SJCRH30 (cell line): ENCODE measurements around the gene TCN2. TPM values are rescaled to one million over a fixed set of nuclear protein-coding genes. Genes with fewer than 3 reads are reported as not detected.
"Not testable (repeated sequence)": the region's sequence is repeated elsewhere in the genome, so short reads cannot be mapped to it uniquely, and the experiment has no call there.

Experiments used
- DNase-seq, 2 experiments: peaks; one replicate each; pipeline ENCODE4 v3.0.0-alpha.2; 2015 to 2020
- H3K27ac ChIP-seq: fragments of 250-450 bp; sonication (Bioruptor Pico); 2 replicates; pipeline ENCODE4 v1.5.1; 2020; ENCODE audit warnings: mild to moderate bottlenecking, moderate library complexity
- H3K27me3 ChIP-seq: fragments of 250-450 bp; sonication (Bioruptor Pico); 2 replicates; pipeline ENCODE4 v1.5.1; 2020; ENCODE audit warnings: mild to moderate bottlenecking, moderate library complexity
- H3K36me3 ChIP-seq: fragments of 250-450 bp; sonication (Bioruptor Pico); 2 replicates; pipeline ENCODE4 v1.5.1; 2020; ENCODE audit warnings: mild to moderate bottlenecking, moderate library complexity
- H3K4me1 ChIP-seq: fragments of 250-450 bp; sonication (Bioruptor Pico); 2 replicates; pipeline ENCODE4 v1.5.1; 2020; ENCODE audit warnings: mild to moderate bottlenecking, moderate library complexity
- H3K4me3 ChIP-seq: fragments of 250-450 bp; sonication (Bioruptor Pico); 2 replicates; pipeline ENCODE4 v1.5.1; 2020; ENCODE audit warnings: mild to moderate bottlenecking, moderate library complexity
- H3K9me3 ChIP-seq: fragments of 250-450 bp; sonication (Bioruptor Pico); replicated peaks from 2 replicates; pipeline ENCODE4 v1.5.1; 2020; ENCODE audit warnings: mild to moderate bottlenecking, moderate library complexity
- total RNA-seq: library from RNA; depleted of rRNA; stranded (reverse); fragments of >200 nt; shearing (Covaris generic); gene quantifications from 2 replicates; pipeline ENCODE4 v1.2.3, GENCODE V29; 2014; rRNA removed

Gene TCN2
- 0.53 and 0.85 TPM in 2 replicates for total RNA-seq

GRCh38 chr22:30606455-30607299, at the start of gene TCN2:
TCN2 (plus strand) TSS chr22:30607174; CDS start chr22:30607332, 158 bp downstream.
- no peaks in the 10 kb centered on the region for H3K27me3 ChIP-seq
- peaks cover 8% of the 10 kb centered on the region; the same call in 1 of the 2 replicates for H3K4me1 ChIP-seq
- no peaks in the 10 kb centered on the region for H3K9me3 ChIP-seq
- H3K27ac ChIP-seq, result peak within 1 kb of the TSS; percentile 61
- peak; percentile 64 to 68 for DNase-seq
- H3K36me3 ChIP-seq, result no peaks in the 10 kb centered on the region
- peak within 1 kb of the TSS; percentile 65 for H3K4me3 ChIP-seq

- DNase-seq, result no peak
- H3K36me3 ChIP-seq, result no peaks in the 10 kb centered on the region
- no peaks in the 10 kb centered on the region for H3K9me3 ChIP-seq
- H3K27ac ChIP-seq, result no peak overlapping the region
- no peaks in the 10 kb centered on the region for H3K4me1 ChIP-seq
- H3K4me3 ChIP-seq, result no peak overlapping the region
- no peaks in the 10 kb centered on the region for H3K27me3 ChIP-seq
Measured at GRCh38 chr22:30557243-30557642, 49.7 kb upstream of the TCN2 start.

GRCh38 chr22:30559889-30560288, 47.1 kb upstream of the TCN2 start:
- no peaks in the 10 kb centered on the region for H3K4me1 ChIP-seq
- H3K27me3 ChIP-seq, result no peaks in the 10 kb centered on the region
- no peak overlapping the region for H3K27ac ChIP-seq
- no peaks in the 10 kb centered on the region for H3K36me3 ChIP-seq
- no peak for DNase-seq
- H3K9me3 ChIP-seq, result no peaks in the 10 kb centered on the region
- no peak overlapping the region for H3K4me3 ChIP-seq

GRCh38 chr22:30560643-30561202, 46.3 kb upstream of the TCN2 start:
- H3K4me1 ChIP-seq, H3K27me3 ChIP-seq, H3K9me3 ChIP-seq, H3K4me3 ChIP-seq, DNase-seq, H3K36me3 ChIP-seq, H3K27ac ChIP-seq: not testable (repeated sequence)

- H3K4me3 ChIP-seq, result no peak overlapping the region
- no peak overlapping the region for H3K27ac ChIP-seq
- H3K4me1 ChIP-seq, result no peaks in the 10 kb centered on the region
- DNase-seq, result no peak
- no peaks in the 10 kb centered on the region for H3K9me3 ChIP-seq
- no peaks in the 10 kb centered on the region for H3K27me3 ChIP-seq
- no peaks in the 10 kb centered on the region for H3K36me3 ChIP-seq
Measured at GRCh38 chr22:30561402-30562189, 45.4 kb upstream of the TCN2 start.

GRCh38 chr22:30562366-30562765, 44.6 kb upstream of the TCN2 start:
- DNase-seq, result no peak
- Histone ChIP-seq H3K36me3 (no peaks in the 10 kb centered on the region), H3K27me3 (no peaks in the 10 kb centered on the region), H3K4me3 (no peak overlapping the region), H3K4me1 (no peaks in the 10 kb centered on the region), H3K27ac (no peak overlapping the region), H3K9me3 (no peaks in the 10 kb centered on the region)

- no peak for DNase-seq
- no peaks in the 10 kb centered on the region for H3K36me3 ChIP-seq
- no peaks in the 10 kb centered on the region for H3K9me3 ChIP-seq
- no peak overlapping the region for H3K27ac ChIP-seq
- H3K4me3 ChIP-seq, result no peak overlapping the region
- H3K4me1 ChIP-seq, result no peaks in the 10 kb centered on the region
- no peaks in the 10 kb centered on the region for H3K27me3 ChIP-seq
Measured at GRCh38 chr22:30564045-30564760, 42.8 kb upstream of the TCN2 start.

GRCh38 chr22:30564761-30565119, 42.2 kb upstream of the TCN2 start:
- Histone ChIP-seq H3K4me1 (no peaks in the 10 kb centered on the region), H3K27ac (no peak overlapping the region), H3K27me3 (no peaks in the 10 kb centered on the region), H3K9me3 (no peaks in the 10 kb centered on the region), H3K36me3 (no peaks in the 10 kb centered on the region), H3K4me3 (no peak overlapping the region)
- DNase-seq, result no peak

- DNase-seq, result no peak
- Histone ChIP-seq H3K9me3 (no peaks in the 10 kb centered on the region), H3K4me1 (no peaks in the 10 kb centered on the region), H3K27ac (no peak overlapping the region), H3K4me3 (no peak overlapping the region), H3K36me3 (no peaks in the 10 kb centered on the region), H3K27me3 (no peaks in the 10 kb centered on the region)
Measured at GRCh38 chr22:30565341-30565740, 41.6 kb upstream of the TCN2 start.

- Histone ChIP-seq H3K36me3 (no peaks in the 10 kb centered on the region), H3K27me3 (no peaks in the 10 kb centered on the region), H3K27ac (no peak overlapping the region), H3K9me3 (no peaks in the 10 kb centered on the region), H3K4me3 (no peak overlapping the region), H3K4me1 (no peaks in the 10 kb centered on the region)
- no peak for DNase-seq
Measured at GRCh38 chr22:30566125-30566524, 40.8 kb upstream of the TCN2 start.

GRCh38 chr22:30567277-30567676, 39.7 kb upstream of the TCN2 start:
- not testable (repeated sequence) for H3K4me3 ChIP-seq, H3K9me3 ChIP-seq, DNase-seq, H3K27me3 ChIP-seq, H3K36me3 ChIP-seq, H3K4me1 ChIP-seq, H3K27ac ChIP-seq

GRCh38 chr22:30568137-30568805, 38.7 kb upstream of the TCN2 start:
- DNase-seq, result no peak
- no peak overlapping the region for H3K4me3 ChIP-seq
- H3K9me3 ChIP-seq, result no peaks in the 10 kb centered on the region
- no peaks in the 10 kb centered on the region for H3K36me3 ChIP-seq
- no peaks in the 10 kb centered on the region for H3K27me3 ChIP-seq
- H3K4me1 ChIP-seq, result no peaks in the 10 kb centered on the region
- no peak overlapping the region for H3K27ac ChIP-seq

GRCh38 chr22:30569674-30570202, 37.2 kb upstream of the TCN2 start:
- Histone ChIP-seq H3K4me1 (no peaks in the 10 kb centered on the region), H3K27me3 (no peaks in the 10 kb centered on the region), H3K27ac (no peak overlapping the region), H3K4me3 (no peak overlapping the region), H3K36me3 (no peaks in the 10 kb centered on the region), H3K9me3 (no peaks in the 10 kb centered on the region)
- DNase-seq, result no peak

GRCh38 chr22:30572210-30572609, 34.8 kb upstream of the TCN2 start:
- DNase-seq, result no peak
- Histone ChIP-seq H3K4me3 (no peak overlapping the region), H3K27me3 (no peaks in the 10 kb centered on the region), H3K36me3 (peaks cover 6% of the 10 kb centered on the region; the same call in 1 of the 2 replicates), H3K9me3 (no peaks in the 10 kb centered on the region), H3K27ac (no peak overlapping the region), H3K4me1 (no peaks in the 10 kb centered on the region)
